GM18502 (cell line): Measurements from ENCODE around the gene GLCE.
"Not testable (repeated sequence)": the region's sequence is repeated elsewhere in the genome, so short reads cannot be mapped to it uniquely, and the experiment has no call there.

Source experiments
- ATAC-seq: cut with Tn5 transposase; IDR thresholded peaks from one replicate; pipeline ENCODE4 v1.9.1; 2021; ENCODE audit warnings: mild to moderate bottlenecking; ENCODE audit not compliant: unreplicated experiment, poor library complexity

GLCE gene

DNA sequence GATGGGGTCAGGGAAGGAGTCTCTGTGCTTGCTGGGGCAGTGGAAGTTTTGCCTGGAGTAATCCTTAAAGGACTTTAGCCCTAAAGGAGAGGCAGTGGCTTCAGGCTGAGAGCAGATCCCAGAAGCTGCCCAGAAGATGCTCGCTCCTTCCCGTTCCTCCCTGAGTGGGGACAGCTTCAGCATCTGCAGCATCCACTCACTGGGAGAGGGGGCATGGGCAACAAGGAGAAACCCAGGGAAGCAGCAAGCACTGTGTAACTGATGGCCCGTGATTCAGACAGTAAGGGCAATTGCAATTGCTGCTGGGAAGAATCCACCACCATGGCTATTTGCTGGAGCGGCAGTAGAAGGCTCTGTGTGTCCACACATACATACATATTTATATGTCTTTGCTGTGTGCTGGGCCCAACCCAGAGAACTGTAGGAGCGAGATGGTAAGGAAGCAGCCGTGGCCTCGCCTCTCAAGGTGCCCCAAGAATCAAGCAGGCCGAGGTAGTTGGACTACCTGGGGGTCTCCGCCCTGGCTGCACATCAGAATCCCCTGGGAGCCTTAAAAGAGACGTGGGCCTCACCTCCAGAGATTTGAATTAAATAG, 132.5 kb downstream of the GLCE start:
- ATAC-seq, result no peak

DNA sequence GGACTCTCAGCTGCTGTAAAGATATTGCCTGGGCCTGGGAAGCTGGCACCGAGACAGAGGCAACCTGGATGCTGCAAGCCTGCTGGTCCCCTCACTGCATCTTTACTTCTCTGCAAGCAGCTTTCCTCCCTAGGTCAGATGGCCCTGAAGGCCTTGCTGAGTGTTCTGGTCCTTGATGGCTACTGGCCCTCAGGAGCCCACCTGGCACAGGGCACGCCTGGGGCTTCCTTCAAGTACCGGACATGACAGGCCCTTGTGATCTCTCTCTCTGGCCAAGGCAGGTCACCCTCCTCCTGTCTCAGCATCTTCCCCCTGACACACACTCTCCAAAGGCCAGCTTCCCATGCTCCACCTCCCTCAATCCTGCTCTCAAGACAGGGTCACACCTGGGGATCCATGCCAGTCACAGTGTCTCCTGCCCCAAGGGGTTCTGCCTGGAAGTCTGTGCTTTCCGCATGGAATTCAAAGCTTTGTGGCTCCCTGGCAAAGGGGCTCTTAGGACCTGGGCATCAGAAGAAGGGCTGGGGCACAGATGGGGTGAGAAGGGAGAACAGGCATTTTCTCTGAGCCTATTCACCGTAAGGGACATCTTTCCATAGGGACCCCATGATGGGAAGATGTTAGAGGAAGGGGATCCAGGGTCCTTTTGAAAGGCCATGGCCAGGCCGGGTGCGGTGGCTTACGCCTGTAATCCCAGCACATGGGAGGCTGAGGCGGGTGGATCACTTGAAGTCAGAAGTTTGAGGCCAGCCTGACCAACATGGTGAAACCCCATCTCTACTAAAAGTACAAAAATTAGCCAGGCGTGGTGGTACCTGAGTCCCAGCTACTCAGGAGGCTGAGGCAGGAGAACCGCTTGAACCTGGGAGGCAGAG, 133.5 kb downstream of the GLCE start:
- no peak for ATAC-seq

DNA sequence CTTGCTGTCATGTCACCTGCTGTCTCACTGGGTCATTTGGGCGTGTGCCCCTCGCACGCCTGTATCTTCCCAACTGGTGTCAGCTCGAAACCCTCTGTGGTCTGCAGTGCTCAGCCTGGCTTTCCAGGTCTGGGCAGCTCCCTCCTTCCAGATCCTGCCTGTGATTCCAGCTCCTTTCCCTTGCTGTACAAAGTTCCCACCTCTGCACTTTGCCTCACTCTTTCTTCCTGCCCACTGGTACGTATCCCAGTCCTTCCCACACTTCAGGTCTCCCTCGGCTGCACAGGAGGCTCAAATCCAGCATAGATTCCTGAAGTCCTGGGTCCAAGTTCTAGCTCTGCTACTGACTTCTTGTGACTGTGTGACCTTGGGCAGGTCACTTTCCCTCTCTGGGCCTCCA, 136.2 kb downstream of the GLCE start:
- ATAC-seq, result no peak

DNA sequence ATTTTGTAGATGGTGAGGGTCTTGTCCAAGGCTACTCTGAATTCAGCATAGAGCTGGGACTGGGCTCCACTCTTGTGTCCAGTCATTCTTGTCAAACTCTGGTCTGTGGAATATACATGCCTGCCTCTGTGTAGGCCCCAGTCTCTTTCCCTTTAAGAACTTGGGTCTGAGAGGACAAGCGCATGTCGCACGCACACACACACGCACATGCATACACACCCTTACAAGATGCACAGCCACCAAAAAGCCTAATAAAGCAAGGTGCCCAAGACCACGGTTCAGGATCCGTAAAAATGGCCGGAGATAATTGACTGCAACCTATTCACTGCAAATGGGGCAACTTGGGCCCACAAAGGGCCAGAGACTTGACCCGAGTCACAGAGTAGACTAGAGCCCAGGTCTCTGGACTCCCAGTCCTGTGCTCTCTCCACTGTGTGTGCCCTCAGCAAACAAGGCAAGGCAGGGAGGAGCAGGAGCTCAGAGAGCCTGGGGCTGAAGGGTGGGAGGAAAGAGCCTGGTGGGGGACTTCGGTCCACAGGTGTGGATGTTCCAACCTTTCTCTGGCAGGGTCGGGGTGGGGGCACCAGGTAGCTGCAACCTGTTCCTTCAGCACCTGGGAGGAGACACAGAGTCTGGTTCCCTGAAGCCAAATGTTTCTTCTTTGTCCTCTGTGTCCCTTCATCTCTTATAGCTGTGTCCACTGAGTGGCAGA, 137.4 kb downstream of the GLCE start:
- ATAC-seq, result no peak

DNA sequence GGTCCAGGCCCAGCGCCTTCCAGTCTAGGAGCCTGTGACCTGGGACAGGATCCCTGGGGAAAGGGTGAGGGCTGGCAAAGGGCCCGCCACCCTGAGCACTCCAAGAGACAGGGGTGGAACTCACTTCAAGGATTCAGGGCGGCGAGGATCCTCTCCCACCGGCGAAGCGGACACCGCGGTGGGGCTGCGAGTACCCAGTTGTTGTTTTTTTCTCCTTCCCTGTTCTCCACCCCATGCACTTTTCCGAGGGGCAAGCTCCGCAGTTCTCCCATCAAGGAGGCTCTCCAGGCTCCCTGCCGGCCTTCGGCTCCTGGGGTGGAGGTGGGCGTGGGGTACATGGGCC, 137.9 kb downstream of the GLCE start:
- ATAC-seq, result no peak

DNA sequence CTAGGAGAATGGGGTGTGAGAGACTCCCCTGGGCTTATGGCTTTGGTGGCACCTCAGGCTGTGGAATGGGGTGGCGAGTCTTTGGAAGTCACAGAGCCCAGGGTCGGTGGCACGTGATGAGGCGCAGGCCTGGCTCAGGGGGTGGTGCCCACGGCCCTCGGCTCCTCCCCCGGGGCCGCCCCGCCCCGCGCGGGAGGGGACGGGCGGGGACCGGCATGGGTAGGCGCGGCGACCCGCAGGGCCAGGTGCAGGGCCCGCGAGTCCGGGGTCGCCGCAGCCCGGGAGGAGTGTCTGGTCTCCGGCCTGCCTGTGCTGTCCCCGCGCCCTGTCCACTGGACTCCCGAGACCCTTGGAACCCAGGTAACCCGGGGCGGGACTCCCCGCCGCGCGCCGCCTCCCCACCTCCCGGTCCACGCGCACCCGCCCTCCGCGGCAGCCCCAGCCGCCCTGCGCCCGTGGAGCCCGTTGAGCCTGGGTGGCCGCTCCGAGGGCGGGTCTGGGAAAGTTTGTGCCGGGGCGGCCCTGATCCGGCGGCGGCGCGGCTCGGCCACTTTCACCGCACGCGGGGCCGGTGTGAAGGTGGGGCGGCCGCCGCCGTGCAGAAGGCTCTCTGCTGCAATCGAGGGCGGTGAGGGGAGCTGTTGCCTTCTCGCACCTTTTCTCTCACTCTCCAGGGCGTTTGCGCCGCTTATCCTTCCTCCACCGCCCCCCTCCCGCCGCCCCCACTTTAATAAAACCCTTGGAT, 138.4 kb downstream of the GLCE start, which contains the start of gene PAQR5:
Gene PAQR5 (plus strand): TSS at position 216 of the 745 bp plus-strand sequence. CDS start 61,169 bp downstream, outside the sequence.
- no peak for ATAC-seq

DNA sequence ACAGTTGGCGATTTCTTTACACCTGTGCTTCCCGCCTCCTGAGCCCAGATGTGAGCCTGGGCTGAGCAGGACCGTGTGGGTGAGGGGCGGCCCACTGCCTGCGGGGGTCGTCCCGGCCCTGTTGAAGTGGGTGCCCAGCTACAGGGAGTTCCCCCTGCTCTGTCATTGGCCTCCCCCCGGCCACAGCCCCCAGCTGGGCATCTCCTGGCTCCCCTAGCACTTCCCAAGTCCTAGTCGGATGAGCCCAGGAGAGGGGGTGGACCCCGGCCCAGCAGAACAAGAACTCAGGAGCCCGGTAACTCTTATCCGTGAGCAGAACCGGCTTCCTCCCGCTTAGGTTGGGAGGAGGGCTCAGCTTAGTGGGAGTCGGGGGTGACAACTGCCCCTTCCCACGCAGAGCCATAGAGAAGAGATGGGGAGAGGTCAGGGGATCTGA, 139.0 kb downstream of the GLCE start:
- ATAC-seq, result no peak

DNA sequence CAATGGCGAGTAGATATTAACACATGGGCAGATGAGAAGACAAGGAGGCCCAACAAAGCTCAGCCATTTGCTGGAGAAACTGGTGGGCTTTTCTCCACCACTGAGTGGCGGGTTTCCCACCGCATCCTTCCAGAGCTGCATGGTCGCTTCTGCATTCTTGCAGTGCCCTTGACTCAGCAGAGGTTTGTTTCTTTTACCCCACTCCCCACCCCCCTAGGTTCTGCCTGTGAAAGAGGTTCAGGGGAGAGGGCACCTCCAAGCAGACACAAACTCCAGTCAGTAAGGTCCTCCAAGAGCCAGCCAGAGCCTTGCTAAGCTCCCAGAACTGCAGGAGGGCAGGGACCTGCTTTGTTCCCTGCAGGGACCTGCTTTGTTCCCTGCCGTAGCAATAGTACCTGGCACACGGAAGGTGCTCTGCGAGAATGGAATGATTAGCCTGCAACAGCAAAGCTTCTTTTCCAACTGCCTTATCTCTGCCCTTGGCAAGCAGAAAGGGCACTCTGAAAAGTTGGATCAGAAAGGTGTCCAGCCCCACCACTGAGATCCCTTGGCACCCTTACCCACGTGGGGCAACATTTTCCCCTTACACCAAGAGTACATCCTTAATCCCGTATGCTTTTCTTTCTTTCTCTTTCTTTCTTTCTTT, 139.6 kb downstream of the GLCE start:
- ATAC-seq, result no peak

DNA sequence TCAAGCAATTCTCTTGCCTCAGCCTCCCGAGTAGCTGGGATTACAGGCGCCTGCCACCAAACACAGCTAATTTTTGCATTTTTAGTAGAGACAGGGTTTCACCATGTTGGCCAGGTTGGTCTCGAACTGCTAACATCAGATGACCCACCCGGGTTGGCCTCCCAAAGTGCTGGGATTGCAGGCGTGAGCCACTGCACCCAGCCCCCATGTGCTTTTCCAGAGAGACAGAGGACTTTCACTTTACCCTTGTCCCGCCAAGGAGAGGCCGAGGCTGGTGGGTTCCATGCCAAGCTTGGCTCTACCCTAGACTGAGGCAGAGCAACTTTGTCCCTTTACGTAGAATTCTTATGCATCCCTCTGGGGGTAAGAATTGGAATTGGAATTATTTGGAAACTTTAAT, 140.7 kb downstream of the GLCE start:
- ATAC-seq, result not testable (repeated sequence)

DNA sequence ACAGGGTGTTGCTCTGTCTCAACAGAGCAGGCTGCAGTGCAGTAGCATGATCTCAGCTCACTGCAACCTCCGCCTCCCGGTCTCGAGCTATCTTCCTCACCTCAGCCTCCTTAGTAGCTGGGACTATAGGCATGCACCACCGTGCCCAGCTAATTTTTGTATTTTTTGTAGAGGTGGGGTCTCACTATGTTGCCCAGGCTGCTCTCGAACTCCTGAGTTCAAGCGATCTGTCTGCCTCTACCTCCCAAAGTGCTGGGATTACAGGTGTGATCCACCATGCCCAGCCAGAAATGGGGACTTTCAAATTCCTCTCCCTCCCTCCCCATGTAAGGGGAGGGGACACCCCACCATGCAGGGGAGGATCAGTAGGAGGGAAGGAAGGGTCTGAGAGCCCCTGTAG, 141.7 kb downstream of the GLCE start:
- not testable (repeated sequence) for ATAC-seq

DNA sequence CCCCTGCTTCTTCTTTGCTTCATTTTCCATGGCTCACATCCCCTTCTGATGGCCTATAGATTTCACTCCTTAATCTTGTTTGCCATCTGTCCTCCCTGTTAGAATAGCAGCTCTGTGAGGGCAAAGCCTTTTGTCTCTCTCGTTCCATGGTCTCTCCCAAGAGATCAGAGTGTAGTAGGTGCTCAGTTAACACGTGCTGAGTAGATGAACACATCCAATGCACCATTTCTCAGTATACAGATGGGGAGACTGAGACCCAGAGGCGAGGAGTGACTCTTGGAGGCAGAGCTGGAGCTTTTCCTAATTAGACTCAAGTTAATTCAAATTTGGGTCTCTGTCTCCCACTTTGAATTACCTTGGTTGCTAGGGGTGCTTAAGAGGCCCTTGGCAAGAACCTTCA, 142.5 kb downstream of the GLCE start:
- no peak for ATAC-seq

DNA sequence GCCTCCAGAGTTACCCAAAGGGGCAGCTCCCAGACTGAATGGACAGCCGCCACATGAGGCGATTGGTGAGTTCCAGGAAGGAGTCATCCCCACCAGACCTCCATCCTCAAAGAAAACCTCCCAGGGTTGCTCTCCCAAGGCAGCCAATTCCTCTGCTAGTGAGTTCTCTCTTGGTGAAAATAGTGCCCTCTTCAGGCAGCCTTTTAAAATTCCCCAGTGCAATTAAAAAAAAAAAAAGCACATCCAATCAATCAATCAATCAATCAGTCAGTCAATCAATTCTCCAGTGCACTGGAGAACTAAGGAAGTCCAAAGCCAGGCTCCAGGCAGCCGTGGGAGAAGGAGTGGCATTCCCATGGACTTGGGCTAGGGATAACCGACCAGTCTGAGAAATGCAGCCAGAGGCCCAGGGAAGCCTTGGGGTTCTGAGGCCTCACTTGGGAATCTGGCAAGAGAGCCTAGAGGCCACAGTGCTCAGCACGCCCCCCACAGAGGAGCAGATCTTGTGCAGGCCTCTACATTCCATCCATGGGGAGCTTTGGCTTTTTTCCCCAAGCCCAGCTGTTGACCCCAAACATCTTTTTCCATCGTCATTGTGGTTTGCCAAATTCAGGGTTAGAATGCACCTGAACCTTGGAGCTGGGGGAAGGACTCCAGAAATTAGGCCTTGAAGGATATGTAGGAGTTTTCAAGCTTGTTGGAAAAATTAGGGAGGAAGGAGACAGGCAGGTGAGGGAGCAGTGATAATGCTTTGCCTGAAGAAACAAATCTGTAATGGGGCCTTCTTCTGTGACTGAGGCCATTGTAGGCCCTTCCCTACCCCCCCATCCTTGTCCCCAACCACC, 143.1 kb downstream of the GLCE start:
- ATAC-seq, result no peak

DNA sequence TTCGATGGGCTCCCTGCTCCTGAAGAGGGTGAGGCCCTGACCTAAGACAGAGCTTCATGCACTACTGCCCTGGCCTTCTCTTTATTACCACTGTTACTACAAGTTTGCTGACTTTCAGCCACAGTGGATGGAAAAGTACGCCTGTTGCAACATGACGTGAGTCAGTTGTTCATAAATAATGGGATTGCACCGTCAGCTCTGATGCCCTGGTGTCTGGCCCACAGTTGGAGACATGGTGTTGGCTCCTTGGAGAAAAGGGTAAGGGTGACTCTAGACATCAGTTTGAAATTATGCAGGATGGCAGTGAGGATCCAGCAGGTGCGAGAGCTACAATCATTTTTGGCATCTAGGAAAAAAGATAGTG, 143.7 kb downstream of the GLCE start:
- no peak for ATAC-seq

DNA sequence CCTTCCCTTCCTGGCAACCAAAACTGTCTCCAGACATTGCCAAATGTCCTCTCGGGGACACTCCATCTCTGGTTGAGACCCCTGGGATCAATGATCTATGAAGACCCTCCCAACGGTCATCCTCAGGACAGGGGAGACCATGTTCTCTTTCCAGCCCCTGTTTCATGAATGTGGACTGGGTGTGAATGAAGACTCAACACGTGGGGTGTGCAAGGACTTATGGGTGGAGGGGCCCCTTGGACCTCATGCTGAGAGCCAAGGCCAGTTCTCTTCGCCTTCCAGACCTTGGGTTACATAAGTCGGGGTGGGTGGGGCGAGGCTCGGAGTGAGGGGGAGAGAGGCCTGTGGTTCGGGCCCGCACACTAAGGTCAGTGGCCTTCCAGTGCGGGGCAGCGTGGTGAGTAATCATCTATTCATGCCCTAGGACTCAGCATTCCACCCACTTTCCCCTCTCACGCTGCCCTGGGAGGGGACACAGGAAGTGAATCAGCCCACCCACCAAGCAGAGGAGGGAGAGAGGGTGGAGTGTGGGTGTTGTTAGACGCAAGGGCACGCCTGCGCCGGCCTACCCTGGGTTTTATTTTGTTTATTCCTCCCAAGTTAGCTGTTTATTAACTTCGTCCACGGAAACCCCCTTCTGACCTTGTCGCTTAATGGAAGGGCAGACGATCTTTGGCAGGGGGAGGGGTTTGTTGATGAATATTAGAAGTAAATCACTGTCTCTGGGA, 144.9 kb downstream of the GLCE start:
- no peak for ATAC-seq

DNA sequence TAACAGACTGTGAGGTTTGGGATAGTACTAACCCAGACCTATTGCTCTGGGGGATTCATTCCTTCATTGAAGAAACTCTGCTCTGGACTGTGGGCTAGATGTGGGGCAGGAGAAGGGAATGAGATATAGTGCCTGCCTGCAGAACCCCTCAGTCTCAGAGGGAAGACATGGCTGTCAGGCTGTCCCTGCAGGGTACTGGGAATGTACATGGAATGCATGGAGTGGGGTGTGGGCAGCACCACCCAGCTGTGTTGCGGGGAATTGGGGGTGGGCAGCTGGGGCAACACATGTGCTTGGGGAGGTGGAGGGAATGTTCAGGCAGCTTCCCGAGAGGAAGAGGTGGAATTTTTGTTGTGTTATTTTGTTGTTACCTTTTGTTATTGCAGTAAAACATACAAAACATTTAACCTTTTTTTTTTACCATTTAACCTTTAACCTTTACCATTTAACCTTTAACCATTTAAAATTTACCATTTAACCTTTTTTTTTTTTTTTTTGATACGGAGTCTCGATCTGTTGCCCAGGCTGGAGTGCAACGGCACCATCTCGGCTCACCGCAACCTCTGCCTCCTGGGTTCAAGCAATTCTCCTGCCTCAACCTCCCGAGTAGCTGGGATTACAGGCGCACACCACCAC, 145.6 kb downstream of the GLCE start:
- no peak for ATAC-seq

DNA sequence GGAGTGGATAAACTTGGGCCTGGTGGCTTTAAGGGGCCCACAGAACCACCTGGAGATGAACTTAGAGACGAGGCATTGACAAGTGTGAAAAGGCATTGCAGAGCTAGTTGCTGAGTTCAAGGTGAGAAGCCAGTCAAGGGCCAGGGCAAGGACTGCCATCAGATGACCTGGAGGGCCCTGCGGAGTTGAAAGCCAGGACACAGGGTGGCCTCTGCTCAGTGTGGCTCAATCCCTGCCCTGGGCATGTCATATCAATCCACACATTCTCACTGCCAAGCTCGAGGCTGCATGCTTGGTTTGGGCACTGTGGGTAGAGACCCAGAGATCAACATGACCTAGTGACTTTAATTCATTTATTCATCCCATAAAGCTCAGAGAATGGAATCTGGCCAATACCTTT, 147.5 kb downstream of the GLCE start:
- ATAC-seq, result no peak

DNA sequence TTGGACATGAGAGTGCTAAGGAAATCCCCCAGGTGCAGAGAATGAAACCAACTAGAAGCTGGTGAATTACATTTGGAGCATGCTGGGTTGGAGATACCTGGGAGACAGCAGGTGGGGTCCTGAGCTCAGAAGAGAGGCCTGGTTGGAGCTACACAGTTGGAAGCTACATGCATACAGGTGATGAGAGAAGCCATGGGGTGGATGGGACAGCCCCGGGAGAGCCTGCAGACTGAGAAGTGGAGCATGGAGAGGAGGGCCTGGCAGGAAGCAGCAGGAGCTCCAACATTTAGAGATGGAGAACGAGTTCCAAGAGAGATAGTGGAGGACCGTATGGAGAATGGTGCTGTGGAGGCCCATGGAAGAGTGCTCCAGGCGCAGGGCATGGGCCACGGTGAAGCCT, 148.5 kb downstream of the GLCE start:
- no peak for ATAC-seq

DNA sequence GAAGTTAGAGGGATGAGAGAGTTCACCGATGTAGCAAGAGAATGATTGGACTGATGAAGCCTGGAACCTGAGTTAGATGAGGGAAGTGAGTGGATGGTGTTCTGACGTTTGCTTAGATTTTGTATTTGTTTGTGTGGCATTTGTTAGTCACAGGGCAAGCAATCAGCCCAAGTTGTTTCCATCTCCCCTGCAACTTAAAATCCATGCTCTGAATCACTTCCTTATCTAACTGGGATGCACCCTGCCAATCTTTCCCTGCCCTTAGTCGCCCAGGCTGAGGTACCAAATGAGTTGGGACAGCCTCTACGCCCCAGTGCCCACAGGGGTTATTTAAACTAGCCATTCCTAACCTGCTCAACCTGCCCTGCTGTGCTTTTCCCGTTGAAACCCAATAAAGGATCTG, 150.9 kb downstream of the GLCE start:
- ATAC-seq, result no peak
